MM.1S (cell line): ENCODE data around the gene ADAMTS4.
A peak's percentile ranks its signal among the peaks of the same experiment; 100 is the strongest.

Source experiments
- DNase-seq: peaks from one replicate; pipeline ENCODE4 v3.0.0-alpha.2; 2015
- H2AFZ ChIP-seq: fragments of 300-600 bp; sonication (generic); 2 replicates; pipeline ENCODE4 v1.6.0; 2016; ENCODE audit warnings: antibody characterized with exemption, low read length
- H3F3A ChIP-seq: fragments of 300-600 bp; sonication (generic); 2 replicates; pipeline ENCODE4 v1.6.1; 2016; ENCODE audit warnings: mild to moderate bottlenecking, antibody characterized with exemption, low read length, moderate library complexity, mixed read lengths; ENCODE audit not compliant: insufficient read depth
- H3K27ac ChIP-seq: fragments of 300-600 bp; sonication (generic); 2 replicates; pipeline ENCODE4 v1.5.1; 2016; ENCODE audit warnings: mild to moderate bottlenecking, low read length
- H3K27me3 ChIP-seq: fragments of 300-600 bp; sonication (generic); replicated peaks from 2 replicates; pipeline ENCODE4 v1.6.0; 2016; ENCODE audit warnings: low read length; ENCODE audit not compliant: insufficient read depth
- H3K36me3 ChIP-seq: fragments of 300-600 bp; sonication (generic); replicated peaks from 2 replicates; pipeline ENCODE4 v1.6.1; 2016; ENCODE audit warnings: mild to moderate bottlenecking, low read length, mixed read lengths; ENCODE audit not compliant: insufficient read depth
- H3K4me1 ChIP-seq: fragments of 300-600 bp; sonication (generic); 2 replicates; pipeline ENCODE4 v1.6.1; 2016; ENCODE audit warnings: low read length, mixed read lengths
- H3K4me2 ChIP-seq: fragments of 300-600 bp; sonication (generic); 2 replicates; pipeline ENCODE4 v1.6.0; 2016; ENCODE audit warnings: low read depth, low read length
- H3K4me3 ChIP-seq: fragments of 300-600 bp; sonication (generic); 2 replicates; pipeline ENCODE4 v1.5.1; 2016; ENCODE audit warnings: low read length, mixed read lengths
- H3K79me2 ChIP-seq: fragments of 300-600 bp; sonication (generic); 2 replicates; pipeline ENCODE4 v1.6.1; 2016; ENCODE audit warnings: mixed run types, low read length, mixed read lengths
- H3K9ac ChIP-seq: fragments of 300-600 bp; sonication (generic); 2 replicates; pipeline ENCODE4 v1.6.1; 2016; ENCODE audit warnings: low read length, mixed read lengths
- H3K9me2 ChIP-seq: fragments of 300-600 bp; sonication (generic); replicated peaks from 2 replicates; pipeline ENCODE4 v1.6.1; 2016; ENCODE audit warnings: mild to moderate bottlenecking, low read length, mixed read lengths; ENCODE audit not compliant: insufficient read depth
- H3K9me3 ChIP-seq: fragments of 300-600 bp; sonication (generic); replicated peaks from 2 replicates; pipeline ENCODE4 v1.6.1; 2016; ENCODE audit warnings: mild to moderate bottlenecking, low read length, mixed read lengths; ENCODE audit not compliant: insufficient read depth
- H4K20me1 ChIP-seq: fragments of 300-600 bp; sonication (generic); 2 replicates; pipeline ENCODE4 v1.6.1; 2016; ENCODE audit warnings: mild to moderate bottlenecking, low read length, moderate library complexity, mixed read lengths; ENCODE audit not compliant: insufficient read depth
- EZH2 ChIP-seq: fragments of 300-600 bp; sonication (generic); optimal IDR thresholded peaks from 2 replicates; pipeline ENCODE3; 2017; ENCODE audit warnings: low read depth, mild to moderate bottlenecking, antibody characterized with exemption, low read length, mixed read lengths
- EZH2phosphoT487 ChIP-seq: fragments of 300-600 bp; sonication (generic); IDR thresholded peaks from 2 replicates; pipeline ENCODE4 v1.6.1; 2018; ENCODE audit warnings: antibody characterized with exemption, low read length
- TF ChIP-seq, protein P1 (sequence below): fragments of 300-600 bp; sonication (generic); IDR thresholded peaks from 2 replicates; pipeline ENCODE4 v1.5.1; 2016; ENCODE audit warnings: antibody characterized with exemption, low read length, mixed read lengths

The ADAMTS4 gene

DNA sequence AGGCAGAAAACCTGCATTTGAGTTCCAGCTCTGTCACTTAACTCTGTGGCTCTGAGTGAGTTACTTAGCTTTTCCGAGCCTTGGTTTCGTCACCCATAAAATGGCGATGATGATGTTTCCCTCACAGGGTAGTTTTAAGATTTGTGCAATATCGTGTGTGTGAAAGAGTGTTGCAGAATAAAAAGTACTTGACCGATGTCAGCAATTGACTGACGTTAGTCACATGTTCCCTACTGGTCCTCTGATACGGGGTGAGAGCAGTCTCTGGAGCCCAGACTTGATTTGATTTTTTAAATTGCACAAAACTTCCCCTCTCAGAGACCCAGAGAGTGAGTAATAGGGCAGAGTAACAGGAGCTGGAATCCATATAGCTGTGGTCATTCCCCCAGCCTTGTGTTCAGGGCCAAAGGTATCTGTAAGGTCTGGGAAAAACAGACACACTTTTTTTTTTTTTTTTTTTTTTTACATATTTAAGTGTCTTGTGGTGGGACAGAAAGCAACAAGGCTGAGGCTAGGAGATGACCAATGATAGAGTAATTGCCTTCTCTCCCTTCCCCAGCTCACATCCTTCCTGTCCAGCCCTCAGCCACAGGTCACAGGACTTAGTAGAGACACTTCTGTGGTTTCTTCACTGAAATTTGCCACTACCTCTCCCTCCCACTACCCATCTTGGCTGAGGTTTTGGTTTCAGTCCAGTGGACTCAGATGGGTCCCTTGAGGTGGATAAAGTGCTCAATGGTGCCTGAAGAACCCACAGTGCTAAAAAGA lies 18.3 kb upstream of the ADAMTS4 start:
- peak overlapping the region; percentile 26; the same call in 1 of the 2 replicates for H3K9ac ChIP-seq
- no peaks in the 10 kb centered on the region for H3K27me3 ChIP-seq
- TF ChIP-seq EZH2phosphoT487 (no peak), EZH2 (no peak)
- TF ChIP-seq, protein P1, sequence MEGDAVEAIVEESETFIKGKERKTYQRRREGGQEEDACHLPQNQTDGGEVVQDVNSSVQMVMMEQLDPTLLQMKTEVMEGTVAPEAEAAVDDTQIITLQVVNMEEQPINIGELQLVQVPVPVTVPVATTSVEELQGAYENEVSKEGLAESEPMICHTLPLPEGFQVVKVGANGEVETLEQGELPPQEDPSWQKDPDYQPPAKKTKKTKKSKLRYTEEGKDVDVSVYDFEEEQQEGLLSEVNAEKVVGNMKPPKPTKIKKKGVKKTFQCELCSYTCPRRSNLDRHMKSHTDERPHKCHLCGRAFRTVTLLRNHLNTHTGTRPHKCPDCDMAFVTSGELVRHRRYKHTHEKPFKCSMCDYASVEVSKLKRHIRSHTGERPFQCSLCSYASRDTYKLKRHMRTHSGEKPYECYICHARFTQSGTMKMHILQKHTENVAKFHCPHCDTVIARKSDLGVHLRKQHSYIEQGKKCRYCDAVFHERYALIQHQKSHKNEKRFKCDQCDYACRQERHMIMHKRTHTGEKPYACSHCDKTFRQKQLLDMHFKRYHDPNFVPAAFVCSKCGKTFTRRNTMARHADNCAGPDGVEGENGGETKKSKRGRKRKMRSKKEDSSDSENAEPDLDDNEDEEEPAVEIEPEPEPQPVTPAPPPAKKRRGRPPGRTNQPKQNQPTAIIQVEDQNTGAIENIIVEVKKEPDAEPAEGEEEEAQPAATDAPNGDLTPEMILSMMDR: no peak
- peak; percentile 92 for DNase-seq
- H4K20me1 ChIP-seq: no peaks in the 10 kb centered on the region
- peak overlapping the region; percentile 70 for H3K27ac ChIP-seq
- H2AFZ ChIP-seq: peak overlapping the region; percentile 38
- peaks cover 28% of the 10 kb centered on the region for H3K4me1 ChIP-seq
- peaks cover 28% of the 10 kb centered on the region for H3F3A ChIP-seq
- H3K36me3 ChIP-seq: peaks cover 11% of the 10 kb centered on the region; the same call in 1 of the 2 replicates
- H3K79me2 ChIP-seq: no peaks in the 10 kb centered on the region
- H3K9me3 ChIP-seq: no peaks in the 10 kb centered on the region
- no peaks in the 10 kb centered on the region for H3K9me2 ChIP-seq
- peak overlapping the region; percentile 2; the same call in 1 of the 2 replicates for H3K4me3 ChIP-seq
- peak overlapping the region; percentile 51 for H3K4me2 ChIP-seq

DNA sequence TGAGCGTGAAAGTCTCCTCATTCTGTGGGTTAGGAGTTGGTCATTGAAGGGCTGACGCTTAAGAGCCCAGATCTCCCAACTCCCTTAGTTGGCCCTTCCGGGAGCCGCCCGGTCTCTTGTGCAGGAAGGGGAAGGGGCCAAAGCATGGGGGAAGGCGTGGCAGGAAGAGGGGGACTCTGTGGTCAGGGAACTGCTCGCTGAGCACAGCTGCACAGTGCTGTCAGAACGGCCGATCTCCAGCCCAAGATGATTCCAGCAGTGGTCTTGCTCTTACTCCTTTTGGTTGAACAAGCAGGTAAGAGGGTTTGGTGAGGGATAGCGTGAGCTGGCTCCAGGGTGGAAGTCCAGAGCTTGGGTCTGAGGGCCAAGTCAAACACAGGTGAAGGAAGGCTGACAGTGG lies 16.2 kb upstream of the ADAMTS4 start, which contains the start of gene FCER1G:
Gene FCER1G (plus strand): TSS at position 220 of the 400 bp plus-strand sequence. CDS start 27 bp downstream, at position 247.
- no peak within 1 kb of the TSS for H3K9ac ChIP-seq
- H3K4me1 ChIP-seq: peaks cover 29% of the 10 kb centered on the region
- H3K36me3 ChIP-seq: peaks cover 14% of the 10 kb centered on the region; the same call in 1 of the 2 replicates
- no peak for DNase-seq
- H4K20me1 ChIP-seq: no peaks in the 10 kb centered on the region
- H3K4me2 ChIP-seq: 0 out of 2 replicates have a peak within 1 kb of the TSS, but pooled peaks have one; percentile 1
- peaks cover 5% of the 10 kb centered on the region for H3K79me2 ChIP-seq
- no peak within 1 kb of the TSS for H3K27ac ChIP-seq
- no peak for TF ChIP-seq EZH2phosphoT487
- TF ChIP-seq, protein P1: no peak
- no peak for TF ChIP-seq EZH2
- H3K9me2 ChIP-seq: no peaks in the 10 kb centered on the region
- no peak within 1 kb of the TSS for H2AFZ ChIP-seq
- H3F3A ChIP-seq: peaks cover 28% of the 10 kb centered on the region
- H3K9me3 ChIP-seq: no peaks in the 10 kb centered on the region
- no peak within 1 kb of the TSS for H3K4me3 ChIP-seq
- no peaks in the 10 kb centered on the region for H3K27me3 ChIP-seq

DNA sequence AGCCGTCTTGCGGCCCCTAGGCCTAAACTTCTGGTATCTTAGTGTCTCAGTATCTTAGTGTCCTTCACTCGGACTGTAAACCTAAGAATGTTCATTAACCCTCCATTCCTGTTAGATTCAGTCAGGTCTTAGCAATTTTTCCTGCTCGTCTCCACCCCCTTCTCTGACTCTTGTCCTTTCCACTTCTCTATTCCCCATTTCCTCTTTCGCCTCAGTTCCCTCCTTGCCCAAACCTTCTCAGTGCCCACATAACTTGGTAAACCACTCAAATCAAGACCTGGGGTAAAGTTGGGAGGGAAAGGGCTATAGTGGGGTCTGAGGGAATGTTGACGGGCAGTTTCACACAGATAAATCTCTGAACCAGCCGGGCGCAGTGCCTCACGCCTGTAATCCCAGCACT lies 15.5 kb upstream of the ADAMTS4 start:
- Histone ChIP-seq H3K27me3 (no peaks in the 10 kb centered on the region), H3K4me1 (peaks cover 36% of the 10 kb centered on the region), H3K36me3 (peaks cover 17% of the 10 kb centered on the region; the same call in 1 of the 2 replicates), H3K9me2 (no peaks in the 10 kb centered on the region), H3K79me2 (peaks cover 7% of the 10 kb centered on the region), H3K4me3 (no peak overlapping the region), H3K9me3 (no peaks in the 10 kb centered on the region), H3K27ac (no peak overlapping the region), H3K4me2 (no peak overlapping the region), H3F3A (peaks cover 30% of the 10 kb centered on the region), H3K9ac (no peak overlapping the region), H2AFZ (no peak overlapping the region), H4K20me1 (no peaks in the 10 kb centered on the region)
- no peak for DNase-seq
- TF ChIP-seq EZH2phosphoT487: no peak
- TF ChIP-seq, protein P1: no peak
